Urinary bladder (tissue), 4 donors: Measurements from ENCODE around the gene TYW1B. TPM values are rescaled to one million over a fixed set of nuclear protein-coding genes. Genes with fewer than 3 reads are reported as not detected.
"Not testable (repeated sequence)": the region's sequence is repeated elsewhere in the genome, so short reads cannot be mapped to it uniquely, and the experiment has no call there.

Experiments used
- DNase-seq: peaks from one replicate; pipeline ENCODE4 v3.0.0-alpha.2; 2015; ENCODE audit errors: extremely low spot score
- H3K27ac ChIP-seq: one replicate; pipeline ENCODE4 v1.5.1; 2013; ENCODE audit warnings: low read depth, mild to moderate bottlenecking, moderate library complexity
- H3K36me3 ChIP-seq: one replicate; pipeline ENCODE4 v1.6.1; 2013; ENCODE audit warnings: mild to moderate bottlenecking, moderate library complexity; ENCODE audit not compliant: insufficient read depth
- H3K4me1 ChIP-seq: one replicate; pipeline ENCODE4 v1.6.1; 2013; ENCODE audit warnings: mild to moderate bottlenecking, moderate library complexity; ENCODE audit not compliant: insufficient read depth
- H3K4me3 ChIP-seq: one replicate; pipeline ENCODE4 v1.5.1; 2013; ENCODE audit warnings: low read depth, low read length
- WGBS: extraction: QIAGEN DNeasy Blood & Tissue Kit; methylation state at CpG from one replicate; pipeline ENCODE4 v1.1.7; 2013; 5-methylcytosine and 5-hydroxymethylcytosine counted together
- polyA plus RNA-seq: library from polyadenylated mRNA; stranded (reverse); fragments of 200-250 nt; gene quantifications from one replicate; pipeline ENCODE4 v1.2.3, GENCODE V29; 2013
- small RNA-seq: library from RNA; depleted of rRNA; stranded (forward); fragments of <200 nt; gene quantifications from one replicate; pipeline ENCODE3, GENCODE V24; 2014
- total RNA-seq: library from RNA; depleted of rRNA; stranded (reverse); fragments of >200 nt; gene quantifications from one replicate; pipeline ENCODE4 v1.2.3, GENCODE V29; 2014
- donor health status: healthy with polysubstance abuse.
- donor health status: healthy.

TYW1B gene
- total and polyA plus RNA-seq, 2 donors = 2.6 to 4.9 TPM

GRCh38 chr7:72546586-72547237 is 281.3 kb downstream of the TYW1B start:
- WGBS = 29% methylated on average over 9 of the region's 9 CpGs
- not testable (repeated sequence) for DNase-seq, H3K4me1 ChIP-seq, H3K27ac ChIP-seq, H3K36me3 ChIP-seq, H3K4me3 ChIP-seq

DNA sequence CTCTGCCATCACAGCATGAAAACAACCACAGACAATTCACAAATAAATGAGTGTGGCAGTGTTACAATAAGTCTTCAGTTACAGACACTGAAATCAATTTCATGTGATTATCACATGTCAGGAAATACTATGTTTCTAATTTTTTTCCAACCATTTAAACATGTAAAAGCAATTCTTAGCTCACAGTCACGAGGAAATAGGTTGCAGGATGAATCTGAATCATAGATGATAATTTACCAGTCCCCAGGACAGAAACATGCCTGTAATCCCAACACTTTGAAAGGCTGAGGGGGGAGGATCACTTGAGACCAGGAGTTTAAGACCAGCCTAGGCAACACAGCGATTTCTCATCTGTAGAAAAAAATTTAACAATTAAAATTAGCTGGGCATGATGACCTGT is 283.5 kb downstream of the TYW1B start:
- not testable (repeated sequence) for H3K36me3 ChIP-seq, H3K4me1 ChIP-seq, DNase-seq, H3K27ac ChIP-seq, H3K4me3 ChIP-seq
- WGBS = 74% methylated on average over 2 of the region's 2 CpGs

DNA sequence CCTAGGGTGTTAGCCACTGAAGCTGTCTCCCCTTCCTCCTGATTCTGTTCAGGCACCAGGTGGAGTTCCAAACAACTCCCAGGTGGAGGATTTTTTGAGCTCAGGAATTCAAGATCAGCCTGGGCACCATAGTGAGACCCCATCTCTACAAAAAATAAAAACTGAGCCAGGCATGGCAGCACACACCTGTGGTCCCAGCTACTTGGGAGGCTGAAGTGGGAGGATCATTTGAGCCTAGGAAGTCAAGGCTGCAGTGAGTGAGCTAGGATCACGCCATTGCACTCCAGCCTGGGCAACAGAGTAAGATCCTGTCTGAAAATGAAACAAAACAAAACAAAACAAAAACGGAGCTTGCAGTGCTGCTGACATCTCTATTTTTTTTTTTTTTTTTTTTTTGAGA is 287.1 kb downstream of the TYW1B start:
- Histone ChIP-seq H3K4me1 (no peaks in the 10 kb centered on the region), H3K4me3 (no peak overlapping the region), H3K36me3 (no peaks in the 10 kb centered on the region), H3K27ac (no peak overlapping the region)
- no peak for DNase-seq
- WGBS = 86% methylated on average over 2 of the region's 2 CpGs

DNA sequence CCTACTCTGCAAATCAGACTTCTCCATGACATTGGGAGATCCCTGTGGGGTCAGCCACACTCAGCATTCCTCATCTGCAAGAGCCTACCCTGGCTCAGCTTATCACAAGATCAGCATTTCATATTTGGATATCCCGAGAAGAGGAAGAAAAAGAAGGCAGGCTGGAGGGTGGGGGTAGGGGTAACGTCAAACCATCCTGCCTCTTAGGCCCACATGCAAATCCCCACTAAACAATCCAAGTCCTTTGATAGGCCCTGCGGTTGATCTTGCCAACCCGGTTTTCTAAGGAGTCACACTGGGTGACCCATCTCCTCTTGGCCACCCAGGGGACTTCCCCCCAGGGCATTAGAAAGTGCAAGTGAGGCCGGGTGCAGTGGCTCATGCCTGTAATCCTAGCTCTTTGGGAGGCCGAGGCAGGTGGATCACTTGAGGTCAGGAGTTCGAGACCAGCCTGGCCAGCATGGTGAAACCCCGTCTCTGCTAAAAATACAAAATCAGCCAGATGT is 287.8 kb downstream of the TYW1B start:
- H3K27ac ChIP-seq = no peak overlapping the region
- H3K4me1 ChIP-seq = no peaks in the 10 kb centered on the region
- no peak for DNase-seq
- no peak overlapping the region for H3K4me3 ChIP-seq
- 77% methylated on average over 8 of the region's 8 CpGs for WGBS
- H3K36me3 ChIP-seq = no peaks in the 10 kb centered on the region

- Histone ChIP-seq H3K36me3 (no peaks in the 10 kb centered on the region), H3K4me3 (no peak overlapping the region), H3K4me1 (no peaks in the 10 kb centered on the region), H3K27ac (no peak overlapping the region)
- WGBS = 87% methylated on average over 7 of the region's 7 CpGs
- no peak for DNase-seq
These were observed 288.3 kb downstream of the TYW1B start for GRCh38 chr7:72539702-72540101.

DNA sequence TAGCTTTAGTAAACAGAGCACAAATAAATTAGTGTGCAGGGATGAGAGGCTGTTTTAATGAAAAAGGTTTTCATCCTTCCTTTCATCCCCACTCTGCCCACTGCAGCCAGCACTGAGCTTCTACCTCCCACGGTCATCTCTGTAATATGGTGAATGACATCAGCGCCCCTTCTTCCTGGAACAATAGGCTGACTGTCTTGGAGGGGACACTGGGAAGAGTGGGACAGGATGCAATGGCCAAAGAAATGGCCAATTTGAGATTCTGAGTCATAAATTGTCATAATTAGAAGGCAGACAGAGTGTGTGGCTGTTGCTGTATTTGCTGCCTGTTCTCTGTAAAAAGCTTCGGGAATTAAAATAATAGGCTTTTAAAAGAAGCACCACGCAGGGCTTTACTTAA is 289.1 kb downstream of the TYW1B start:
- Histone ChIP-seq H3K36me3 (no peaks in the 10 kb centered on the region), H3K4me1 (no peaks in the 10 kb centered on the region), H3K27ac (no peak overlapping the region), H3K4me3 (no peak overlapping the region)
- no peak for DNase-seq
- WGBS = 73% methylated on average over 4 of the region's 4 CpGs

- H3K27ac ChIP-seq = no peak overlapping the region
- no peaks in the 10 kb centered on the region for H3K36me3 ChIP-seq
- 72% methylated on average over 10 of the region's 10 CpGs for WGBS
- no peaks in the 10 kb centered on the region for H3K4me1 ChIP-seq
- H3K4me3 ChIP-seq = no peak overlapping the region
- DNase-seq = no peak
These were observed 289.9 kb downstream of the TYW1B start for GRCh38 chr7:72538147-72538546.

GRCh38 chr7:72536038-72536437 is 292.0 kb downstream of the TYW1B start:
- H3K4me1 ChIP-seq, H3K36me3 ChIP-seq, H3K4me3 ChIP-seq, DNase-seq, H3K27ac ChIP-seq: not testable (repeated sequence)
- 56% methylated on average over 2 of the region's 2 CpGs for WGBS

- 88% methylated on average over 2 of the region's 3 CpGs for WGBS
- not testable (repeated sequence) for H3K4me1 ChIP-seq, H3K36me3 ChIP-seq, H3K27ac ChIP-seq, H3K4me3 ChIP-seq, DNase-seq
These were observed 297.0 kb downstream of the TYW1B start for GRCh38 chr7:72531048-72531447.

Small RNA genes within 50 kb of the gene (small RNA-seq; reads per million reads assigned to genes)
- gene AC211469.2 (not detected), gene MIR4650-2 (not detected), gene RN7SL377P (not detected), gene RN7SL625P (not detected)

Other genes starting within 250 kb of the TYW1B start
- 7.2 TPM for gene POM121, start 96.9 kb upstream of the TYW1B start, total RNA-seq
- 21.2 TPM for gene POM121, start 96.9 kb upstream of the TYW1B start, polyA plus RNA-seq
- gene TRIM74, start 141.3 kb upstream of the TYW1B start, total RNA-seq = not detected
- gene TRIM74, start 141.3 kb upstream of the TYW1B start, polyA plus RNA-seq = 0.41 TPM
- gene SPDYE8, start 201.6 kb upstream of the TYW1B start, total RNA-seq = not detected
- gene SPDYE8, start 201.6 kb upstream of the TYW1B start, polyA plus RNA-seq = not detected
- gene SPDYE11, start 229.7 kb upstream of the TYW1B start, total RNA-seq = not detected
- not detected for gene SPDYE11, start 229.7 kb upstream of the TYW1B start, polyA plus RNA-seq